GM19099 (cell line): ENCODE measurements around the gene HNRNPC.

Source experiments
- POLR2A ChIP-seq: IDR thresholded peaks from 3 replicates; pipeline ENCODE4 v1.6.1; 2011; ENCODE audit warnings: low read depth; ENCODE audit not compliant: insufficient read length; ENCODE audit errors: extremely low read depth

The HNRNPC gene

GRCh38 chr14:21206753-21207684 lies 62.2 kb downstream of the HNRNPC start:
- peak; percentile 18 for TF ChIP-seq POLR2A

GRCh38 chr14:21205678-21206581 lies 63.3 kb downstream of the HNRNPC start:
- TF ChIP-seq POLR2A: peak; percentile 12

GRCh38 chr14:21205026-21205677 lies 64.1 kb downstream of the HNRNPC start:
- TF ChIP-seq POLR2A: no peak

- peak; percentile 26 for TF ChIP-seq POLR2A
These were observed 64.8 kb downstream of the HNRNPC start for GRCh38 chr14:21204167-21205025.

GRCh38 chr14:21203470-21204166 lies 65.6 kb downstream of the HNRNPC start:
- TF ChIP-seq POLR2A: no peak

DNA sequence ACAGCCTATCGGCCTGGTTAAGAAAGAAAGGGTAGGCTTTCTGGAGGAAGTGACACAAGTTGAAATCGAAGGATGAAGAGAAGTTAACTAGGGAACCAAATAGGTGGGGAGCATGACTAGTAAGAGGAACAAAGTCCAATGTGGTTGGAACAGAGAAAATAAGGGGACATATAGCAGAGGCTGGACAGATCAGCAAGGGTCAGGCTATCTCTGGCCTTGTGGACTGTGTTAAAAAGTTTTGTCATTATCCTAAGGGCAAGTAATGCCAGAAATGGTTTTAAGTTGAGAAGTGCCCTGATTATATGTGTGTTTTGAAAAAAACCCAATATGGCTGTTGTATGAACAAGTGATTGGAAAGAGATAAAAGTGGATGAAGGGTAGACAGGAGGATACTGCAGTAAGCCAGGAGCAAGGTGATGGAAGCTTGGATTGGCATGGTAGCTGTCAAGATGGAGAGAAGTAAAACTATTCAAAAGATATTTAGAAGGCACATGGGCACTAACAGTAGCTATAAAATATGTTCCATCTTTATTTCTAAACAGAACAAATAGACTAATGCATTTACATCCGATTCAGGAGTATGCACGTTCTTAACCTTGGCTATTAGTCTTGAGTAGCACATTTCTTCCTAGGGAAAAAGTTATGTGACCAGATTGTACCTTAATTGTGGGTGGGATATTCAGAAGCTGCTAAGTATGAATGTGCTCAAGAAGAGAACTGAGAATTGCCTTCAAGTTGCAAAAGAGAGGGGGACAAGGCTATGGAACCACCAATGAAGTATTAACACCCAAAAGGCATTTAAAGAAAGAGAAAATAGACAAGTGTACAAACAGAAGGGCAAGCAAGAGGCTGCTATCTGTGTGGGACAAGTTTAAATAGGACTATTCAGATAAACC lies 66.5 kb downstream of the HNRNPC start:
- TF ChIP-seq POLR2A: no peak

DNA sequence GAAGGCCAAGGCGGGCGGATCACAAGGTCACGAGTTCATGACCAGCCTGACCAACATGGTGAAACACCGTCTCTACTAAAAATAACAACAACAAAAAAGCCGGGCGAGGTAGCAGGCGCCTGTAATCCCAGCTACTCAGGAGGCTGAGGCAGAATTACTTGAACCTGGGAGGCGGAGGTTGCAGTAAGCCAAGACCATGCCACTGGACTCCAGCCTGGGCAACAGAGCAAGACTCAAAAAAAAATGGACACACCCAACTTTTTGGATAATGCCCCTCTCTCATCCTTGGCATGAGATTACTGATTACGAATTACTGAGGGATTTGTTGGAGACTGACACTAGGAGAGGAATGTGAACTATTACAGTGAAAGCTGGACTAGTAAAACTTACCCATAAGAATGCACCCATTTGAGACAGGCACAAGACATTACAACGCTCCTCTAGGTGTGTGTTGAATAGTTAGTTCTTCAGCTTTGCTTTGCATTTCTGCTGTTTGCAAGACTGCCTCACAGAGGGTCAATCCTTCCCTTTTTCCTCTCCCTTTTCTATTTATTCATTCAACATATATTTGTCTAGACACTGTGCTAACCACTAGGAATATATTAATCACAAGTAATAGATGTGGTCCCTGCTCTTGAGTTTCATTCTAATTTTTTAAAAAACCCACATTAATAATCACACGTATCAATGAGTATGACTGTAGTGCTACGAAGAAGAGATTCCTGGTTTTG lies 67.3 kb downstream of the HNRNPC start:
- no peak for TF ChIP-seq POLR2A

DNA sequence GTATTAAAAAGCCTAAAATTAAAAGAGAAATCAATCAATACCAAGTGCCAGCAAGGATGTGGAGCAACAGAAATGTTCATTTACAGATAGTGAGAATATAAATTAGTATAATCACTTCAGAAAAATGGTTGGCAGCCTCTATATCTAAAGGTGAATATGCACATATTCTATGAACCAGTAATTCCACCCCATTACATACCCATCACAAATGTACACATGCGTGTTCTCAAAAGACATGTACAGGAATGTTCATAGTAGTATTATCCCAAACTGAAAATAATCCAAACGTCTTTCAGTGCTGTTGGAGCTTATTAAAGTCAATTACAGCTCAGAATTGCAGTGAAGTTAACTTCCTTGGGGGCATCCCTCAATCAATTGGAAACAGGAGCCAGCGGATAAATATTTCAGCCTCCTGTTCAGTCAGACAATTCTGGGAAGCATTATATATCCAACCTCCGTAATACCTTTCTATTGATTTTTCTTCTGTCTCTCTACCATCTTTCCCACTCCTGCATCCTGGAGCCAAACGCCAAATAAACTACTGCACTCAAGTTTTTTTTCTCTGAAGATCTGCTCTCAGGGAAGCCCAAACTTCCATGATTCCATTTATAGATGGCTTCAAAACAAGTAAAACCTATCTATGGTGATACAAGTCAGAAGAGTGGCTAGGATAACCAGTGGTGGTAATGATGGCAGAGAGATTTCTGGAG lies 68.3 kb downstream of the HNRNPC start:
- no peak for TF ChIP-seq POLR2A

GRCh38 chr14:21199611-21200560 lies 69.4 kb downstream of the HNRNPC start:
- no peak for TF ChIP-seq POLR2A
